ENCODE results near the gene HDAC4.

Gene HDAC4

DNA sequence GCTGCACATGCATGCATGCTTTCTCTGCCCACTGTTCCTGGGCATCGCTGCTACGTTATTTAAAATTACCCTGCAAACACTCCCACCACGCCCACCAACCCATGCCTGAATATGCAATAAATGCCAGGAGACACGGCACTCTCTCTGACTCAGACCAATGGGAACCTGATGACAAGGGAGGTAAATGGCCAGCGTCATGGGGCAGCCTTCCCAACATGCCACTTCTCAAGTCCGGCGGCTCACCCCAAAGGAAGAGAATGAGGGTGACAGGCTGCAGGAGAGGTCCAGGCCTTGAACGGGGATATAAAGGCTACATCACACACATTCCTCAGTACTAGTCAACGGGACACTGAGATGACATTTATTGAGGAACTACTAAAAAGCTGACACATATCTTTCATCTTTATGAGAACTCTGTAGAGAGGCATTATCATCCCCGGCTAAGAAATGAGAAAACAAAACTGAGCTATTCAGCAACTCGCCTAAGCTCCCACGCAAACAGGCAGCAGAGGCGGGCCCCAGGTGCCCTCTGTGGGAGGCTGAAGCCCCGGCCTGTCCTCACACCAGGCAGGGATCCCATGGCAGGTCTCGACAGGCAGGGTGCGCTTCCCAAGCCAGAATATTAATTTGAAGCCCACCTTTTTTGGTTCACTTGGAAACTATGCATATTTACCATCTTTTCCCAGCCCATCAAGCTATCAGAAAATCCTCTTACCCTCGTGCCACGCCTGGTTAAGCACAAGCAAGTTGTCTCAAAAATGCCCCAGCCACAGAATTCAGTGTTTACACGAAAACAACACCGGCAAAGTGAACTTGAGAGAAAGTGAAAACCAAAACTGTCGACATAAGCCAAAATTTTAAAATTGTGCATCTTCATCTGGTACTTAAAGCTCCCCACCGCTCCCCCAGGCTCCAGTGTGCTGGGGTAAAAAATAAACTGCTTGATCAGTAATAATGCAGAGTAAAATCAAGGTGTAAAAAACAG, 166.3 kb downstream of the HDAC4 start:
- DNase-seq (ENCODE audit: low read depth) = no peak

DNA sequence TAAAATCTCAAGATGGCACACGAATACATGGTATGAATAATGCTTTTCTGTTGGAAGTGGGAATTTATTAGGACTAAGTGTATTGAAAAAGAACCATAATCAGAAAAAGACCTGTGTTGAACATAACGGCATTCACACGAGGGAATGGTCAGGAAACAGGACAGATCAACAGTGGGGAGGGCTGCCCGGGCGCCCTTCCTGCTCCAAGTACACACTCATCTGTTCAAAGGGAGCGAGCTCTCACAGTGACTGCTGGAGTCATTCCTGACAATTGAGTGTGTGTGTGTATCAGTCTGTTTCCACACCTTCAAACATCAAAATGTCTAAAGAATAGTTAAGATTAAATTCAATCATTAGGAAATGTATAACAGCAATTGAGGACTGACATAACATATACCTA, 167.2 kb downstream of the HDAC4 start:
- DNase-seq (ENCODE audit: low read depth) = no peak

DNA sequence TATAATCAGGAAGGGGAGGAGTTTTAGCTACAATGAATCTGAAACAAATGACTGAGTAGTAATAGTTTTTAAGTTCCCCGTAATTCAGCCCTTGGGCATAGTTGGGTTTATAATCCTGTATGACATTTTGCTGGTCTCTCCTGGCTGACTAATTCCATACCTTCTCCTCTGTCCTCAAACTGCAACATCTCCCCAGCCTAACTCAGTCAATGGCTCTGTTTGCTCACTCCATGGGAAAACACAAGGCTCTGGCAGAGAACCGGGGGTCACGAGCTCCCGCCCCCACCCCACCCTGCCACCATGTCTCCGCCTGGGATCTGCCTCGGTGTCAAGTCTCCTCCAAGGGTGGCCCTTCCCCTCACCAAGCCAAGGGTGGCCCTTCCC, 168.6 kb downstream of the HDAC4 start:
- DNase-seq (ENCODE audit: low read depth) = no peak

DNA sequence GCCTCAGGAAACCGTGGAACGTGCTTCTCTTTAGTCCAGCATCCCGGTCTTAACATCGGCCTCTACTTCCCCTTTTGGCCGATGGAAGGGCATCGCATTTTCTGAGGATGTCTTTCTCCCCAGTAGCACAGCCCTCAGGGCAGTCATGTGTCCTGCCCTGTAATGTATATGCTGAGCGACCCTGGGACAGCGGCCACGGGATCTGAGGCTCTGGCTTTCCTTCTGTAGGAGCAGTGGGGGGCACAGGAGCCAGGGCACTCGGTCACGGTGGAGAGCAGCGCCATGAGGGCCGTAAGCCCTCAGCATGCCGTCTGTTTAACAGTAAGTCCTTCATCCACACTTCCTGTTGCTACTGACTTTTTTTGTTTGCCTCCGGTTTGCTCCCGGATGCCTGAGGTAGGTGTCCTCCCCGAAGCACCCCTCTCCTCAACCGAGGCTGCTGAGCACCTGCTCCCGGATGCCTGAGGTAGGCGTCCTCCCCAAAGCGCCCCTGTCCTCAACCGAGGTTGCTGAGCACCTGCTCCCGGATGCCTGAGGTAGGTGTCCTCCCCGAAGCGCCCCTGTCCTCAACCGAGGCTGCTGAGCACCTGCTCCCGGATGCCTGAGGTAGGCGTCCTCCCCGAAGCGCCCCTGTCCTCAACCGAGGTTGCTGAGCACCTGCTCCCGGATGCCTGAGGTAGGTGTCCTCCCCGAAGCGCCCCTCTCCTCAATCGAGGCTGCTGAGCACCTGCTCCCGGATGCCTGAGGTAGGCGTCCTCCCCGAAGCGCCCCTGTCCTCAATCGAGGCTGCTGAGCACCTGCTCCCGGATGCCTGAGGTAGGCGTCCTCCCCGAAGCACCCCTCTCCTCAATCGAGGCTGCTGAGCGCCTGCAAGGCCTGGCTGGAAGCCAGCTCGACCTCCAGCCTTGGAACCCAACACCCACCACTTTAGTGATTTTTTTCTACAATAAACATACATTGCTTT, 169.3 kb downstream of the HDAC4 start:
- no peak for DNase-seq (ENCODE audit: low read depth)

DNA sequence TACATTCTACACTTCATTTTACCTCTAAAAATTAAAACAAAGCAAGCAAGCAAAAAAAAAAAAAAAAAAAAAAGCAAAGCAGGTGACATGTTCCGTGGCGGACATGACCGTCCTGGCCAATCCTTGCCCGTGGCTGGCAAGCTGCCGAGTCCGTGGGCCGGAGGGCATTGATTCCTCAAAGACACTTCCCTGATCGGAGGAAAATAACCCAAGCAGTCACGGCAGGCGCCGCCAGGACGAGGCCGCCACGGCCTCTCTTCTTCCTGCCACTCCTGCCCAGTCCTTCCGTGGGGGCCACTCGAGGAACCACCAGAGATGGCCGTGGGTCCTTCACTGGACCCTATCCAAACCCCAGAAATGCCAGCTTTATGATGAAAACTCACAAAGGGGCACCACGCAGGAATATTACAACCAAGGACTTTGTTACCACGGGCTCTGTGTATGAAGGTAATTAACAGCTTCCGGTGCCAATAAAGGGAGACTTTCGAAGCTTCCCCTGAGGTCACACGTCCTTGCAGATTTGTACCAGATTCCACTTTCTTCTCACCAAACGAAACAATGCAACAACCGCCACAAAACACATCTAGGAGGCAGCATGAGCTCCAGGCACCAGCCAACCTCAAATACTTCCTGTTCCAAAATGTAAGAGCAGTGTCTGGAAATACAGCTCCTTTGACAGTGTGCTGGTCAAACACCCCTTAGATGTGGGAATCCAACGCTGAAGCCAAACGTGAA, 170.3 kb downstream of the HDAC4 start:
- DNase-seq (ENCODE audit: low read depth) = no peak

DNA sequence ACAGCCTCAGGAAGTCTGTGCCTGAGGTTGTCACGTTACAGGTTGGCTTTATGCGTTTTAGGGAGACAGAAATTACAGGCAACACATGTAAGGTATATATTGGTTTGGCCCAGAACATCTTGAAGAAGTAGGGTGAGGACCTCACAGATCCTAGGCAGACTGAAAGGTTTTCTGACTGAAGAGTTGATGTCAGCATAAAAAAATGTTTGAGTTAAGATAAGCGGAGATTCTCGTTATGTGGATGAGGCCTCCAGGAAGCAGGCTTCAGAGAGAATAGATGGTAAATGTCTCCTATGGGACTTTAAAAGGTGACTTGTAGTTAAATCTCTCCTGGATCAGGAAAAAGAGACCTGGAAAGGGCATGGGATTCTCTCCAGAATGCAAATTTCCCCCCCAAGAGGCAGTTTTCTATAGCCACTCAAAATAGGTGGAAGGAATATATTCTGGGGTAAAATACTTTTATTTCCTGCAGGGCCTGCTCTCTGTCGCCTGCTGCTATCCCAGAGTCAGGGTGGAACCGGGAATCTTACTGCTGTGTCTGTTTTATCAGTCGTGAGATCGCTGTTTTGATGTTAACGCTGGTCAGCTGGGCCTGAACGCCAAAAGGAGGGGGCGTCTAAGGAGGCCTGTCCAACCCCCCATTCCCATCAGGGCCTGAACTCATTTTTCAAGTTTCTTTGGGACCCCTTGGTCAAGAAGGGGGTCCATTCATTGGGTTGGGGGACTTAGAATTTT, 171.1 kb downstream of the HDAC4 start:
- no peak for DNase-seq (ENCODE audit: low read depth)

DNA sequence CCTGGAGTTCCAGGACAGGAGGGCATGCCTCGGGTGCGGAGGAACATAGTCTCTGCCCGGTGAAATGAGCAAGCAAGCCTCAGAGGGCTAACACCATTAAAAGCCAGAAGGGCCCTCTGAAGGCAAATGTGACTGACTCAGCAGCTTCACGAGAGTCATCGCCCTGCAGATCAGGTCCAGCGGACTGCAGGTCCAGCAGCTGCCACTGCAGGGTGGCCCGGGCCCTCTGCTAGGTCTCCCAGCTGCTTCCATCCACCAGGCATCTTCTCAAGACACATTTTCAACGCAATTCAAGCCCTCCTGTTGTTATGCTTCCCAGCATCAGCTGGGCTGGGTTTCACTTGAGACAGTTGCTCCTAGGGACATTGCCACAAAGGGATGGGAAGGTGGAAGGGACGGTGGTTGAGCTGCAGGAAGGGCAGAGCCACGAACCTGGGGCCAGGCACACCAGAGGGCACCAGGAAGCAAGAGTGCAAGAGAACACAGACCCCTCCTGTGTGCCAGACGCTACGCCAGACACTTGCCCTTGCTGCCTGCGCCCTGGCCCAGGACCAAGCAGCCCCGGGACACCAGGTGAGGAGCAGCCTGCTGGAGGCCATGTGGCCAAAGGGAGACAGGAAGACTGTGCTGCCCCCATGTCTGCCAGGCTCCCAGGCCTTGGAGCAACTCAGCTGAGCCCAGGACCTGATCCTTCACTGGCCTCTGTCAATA, 173.0 kb downstream of the HDAC4 start:
- DNase-seq (ENCODE audit: low read depth) = no peak

DNA sequence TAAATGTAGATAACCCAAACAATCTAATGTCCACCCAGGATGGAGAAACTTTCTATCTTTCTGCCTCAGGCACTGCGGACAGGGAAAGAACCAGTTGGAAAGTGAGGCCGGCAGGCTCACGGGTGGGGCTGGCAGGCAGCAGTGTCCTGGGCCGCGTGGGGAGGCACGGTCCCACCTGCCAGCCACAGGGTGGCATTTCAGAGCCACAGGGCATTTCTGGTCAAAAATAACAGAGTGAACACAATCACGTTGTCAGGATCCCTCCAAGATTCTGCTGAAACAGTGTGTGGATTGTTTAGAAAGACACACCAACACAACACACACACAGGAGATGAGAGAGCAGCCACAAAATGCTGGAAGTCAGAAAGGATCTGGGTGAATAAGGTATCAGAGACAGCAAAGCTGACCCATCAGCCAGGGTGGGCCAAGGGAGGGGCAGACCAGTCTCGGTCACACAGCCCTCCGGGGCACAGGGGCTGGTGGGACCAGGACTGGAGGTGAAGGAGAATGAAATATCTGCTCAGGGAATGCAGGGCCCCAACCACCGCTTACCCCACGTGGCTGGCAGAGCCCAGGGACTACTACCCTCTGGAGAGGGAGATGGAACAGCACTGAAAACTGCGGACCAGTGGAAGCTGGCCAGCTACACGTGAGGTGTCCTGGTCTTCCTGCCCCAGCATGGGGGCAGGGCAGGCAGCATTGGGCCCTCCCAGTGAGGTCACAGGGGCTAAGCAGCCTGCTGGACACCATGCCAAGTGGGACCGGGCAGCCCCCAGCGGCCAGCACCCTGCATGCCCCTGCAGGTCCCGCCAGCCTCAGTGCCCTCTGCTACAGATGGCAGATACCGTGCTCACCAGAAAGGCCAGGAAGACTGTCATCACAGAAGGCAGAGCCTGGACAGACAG, 173.9 kb downstream of the HDAC4 start:
- DNase-seq (ENCODE audit: low read depth) = no peak

DNA sequence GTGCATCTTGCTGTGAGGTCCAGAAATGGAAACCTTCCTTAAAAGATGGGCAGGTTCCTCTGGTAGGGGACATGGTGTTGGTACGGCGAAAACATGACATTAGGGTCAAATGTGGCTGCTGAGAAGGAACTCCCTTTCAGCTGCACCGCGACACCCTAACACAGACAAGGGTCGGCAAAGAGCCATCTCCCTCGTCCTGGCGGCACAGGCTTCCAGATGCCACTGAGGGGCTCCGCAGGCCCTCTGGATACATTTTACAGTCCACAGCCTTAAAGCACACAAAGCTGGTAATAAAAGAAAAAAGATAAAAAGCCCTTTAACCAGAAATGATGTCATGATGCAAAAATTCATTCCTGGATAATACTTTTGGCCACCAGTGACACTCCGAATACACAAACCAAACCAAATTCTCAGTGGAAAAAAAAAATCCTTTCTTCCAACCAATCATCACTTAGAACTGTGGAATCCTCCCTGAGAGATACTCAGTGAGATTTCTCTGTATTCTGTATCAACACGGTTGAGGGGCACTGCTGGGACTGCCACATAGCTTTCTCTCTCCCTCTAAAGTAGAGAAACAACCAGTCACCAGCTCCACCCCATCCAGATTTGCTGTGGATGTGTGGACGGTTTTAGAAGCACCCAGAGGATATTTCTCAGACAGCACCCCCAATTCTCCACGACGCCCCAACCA, 174.8 kb downstream of the HDAC4 start:
- no peak for DNase-seq (ENCODE audit: low read depth)

DNA sequence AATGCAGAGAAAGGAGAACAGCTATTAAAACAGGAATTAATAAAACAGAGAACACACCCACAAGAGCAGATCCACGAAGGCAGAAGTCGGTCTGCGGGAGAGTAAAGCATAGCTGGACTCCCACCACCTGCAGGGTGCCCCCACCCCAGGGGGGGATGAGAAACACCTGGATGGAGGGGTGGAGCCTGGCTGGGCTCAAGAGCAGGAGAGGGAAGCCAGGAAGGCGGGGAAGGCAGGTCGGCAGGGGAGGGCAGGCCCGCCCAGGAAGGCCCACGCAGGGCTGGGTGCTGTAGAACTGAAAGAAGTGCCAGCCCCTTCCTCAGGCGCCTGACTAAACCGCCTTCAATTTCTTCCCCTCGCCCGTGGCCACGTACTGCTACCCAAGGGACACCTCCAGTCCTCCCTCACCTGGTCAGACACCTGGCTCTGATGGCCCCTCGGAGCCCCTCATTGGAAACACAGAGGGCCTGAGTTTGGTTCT, 175.4 kb downstream of the HDAC4 start:
- no peak for DNase-seq (ENCODE audit: low read depth)

DNA sequence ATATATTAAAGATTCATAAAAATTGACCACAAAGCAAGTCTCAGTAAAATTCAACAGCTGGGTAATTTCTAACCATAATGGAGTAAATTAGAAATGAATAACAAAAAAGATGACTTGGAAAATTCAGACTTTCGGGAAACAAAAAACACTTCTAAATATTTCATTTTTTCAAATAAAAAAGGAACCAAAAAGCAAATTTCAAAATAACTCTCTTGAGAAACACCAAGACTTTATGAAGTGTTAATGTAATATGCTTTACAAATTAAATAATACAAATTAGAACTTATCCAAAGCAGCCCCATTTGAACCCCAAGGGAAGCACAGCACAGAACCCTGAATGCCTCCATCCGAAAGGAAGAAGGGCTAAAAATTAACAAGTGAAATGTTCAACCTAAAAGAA, 175.9 kb downstream of the HDAC4 start:
- DNase-seq (ENCODE audit: low read depth) = no peak

DNA sequence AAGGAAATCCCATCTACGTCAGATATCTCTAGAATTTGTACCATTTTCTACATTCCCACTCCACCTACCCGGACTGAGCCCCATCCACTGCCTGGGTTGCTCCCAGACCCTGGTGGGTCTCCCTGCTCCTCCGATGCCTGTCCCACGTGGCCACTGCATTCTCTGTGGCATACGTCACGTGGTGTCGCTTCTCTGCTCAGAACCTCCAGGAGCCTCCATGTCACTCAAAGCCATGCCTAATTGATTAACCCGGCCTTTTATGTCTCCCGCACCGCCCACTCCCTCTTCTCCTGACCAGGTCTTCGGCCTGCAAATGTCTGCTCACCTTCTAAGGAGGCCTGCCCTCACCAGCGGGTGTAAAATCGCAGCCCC, 176.6 kb downstream of the HDAC4 start:
- no peak for DNase-seq (ENCODE audit: low read depth)

DNA sequence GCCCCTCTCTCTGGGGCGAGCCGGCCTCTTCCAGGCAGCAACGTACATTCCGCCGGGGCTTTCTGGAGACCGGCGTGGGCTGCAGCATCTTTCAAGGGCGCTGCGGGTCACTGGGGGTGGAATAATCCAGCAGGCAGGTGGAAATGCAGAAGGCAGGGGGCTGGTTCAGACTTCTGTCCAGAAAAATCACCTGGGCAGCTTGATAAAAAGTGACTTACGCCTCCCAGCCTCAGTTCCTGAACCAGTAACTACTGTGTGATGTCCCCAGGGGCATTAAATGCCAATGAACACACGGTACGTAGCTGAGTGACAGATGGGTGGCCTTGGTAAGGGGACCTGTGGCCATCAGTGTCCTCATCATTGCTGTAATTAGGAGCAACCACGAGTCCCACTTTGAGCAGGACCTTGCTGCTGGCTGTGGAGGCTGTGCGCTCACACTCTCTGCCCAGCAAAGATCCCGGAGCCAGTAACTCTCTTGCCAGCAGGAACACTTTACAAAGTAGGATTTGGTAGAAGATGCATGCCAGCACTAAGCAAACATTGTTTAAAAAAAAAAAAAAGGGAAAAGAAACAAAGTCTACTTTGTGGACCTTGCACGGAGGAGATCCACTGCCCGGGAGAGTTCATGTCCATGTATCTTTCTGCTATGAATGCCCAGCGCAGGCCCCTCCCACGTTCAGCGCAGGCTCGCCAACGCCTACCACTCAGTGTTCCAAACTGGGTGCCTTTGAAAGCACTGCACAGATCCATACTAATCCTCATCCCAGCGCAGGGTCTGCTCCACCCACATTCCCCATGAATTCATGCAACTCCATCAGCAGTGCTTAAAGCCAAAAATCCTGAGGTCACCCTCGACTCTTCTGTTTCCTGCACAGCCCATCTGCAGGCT, 177.3 kb downstream of the HDAC4 start:
- no peak for DNase-seq (ENCODE audit: low read depth)

DNA sequence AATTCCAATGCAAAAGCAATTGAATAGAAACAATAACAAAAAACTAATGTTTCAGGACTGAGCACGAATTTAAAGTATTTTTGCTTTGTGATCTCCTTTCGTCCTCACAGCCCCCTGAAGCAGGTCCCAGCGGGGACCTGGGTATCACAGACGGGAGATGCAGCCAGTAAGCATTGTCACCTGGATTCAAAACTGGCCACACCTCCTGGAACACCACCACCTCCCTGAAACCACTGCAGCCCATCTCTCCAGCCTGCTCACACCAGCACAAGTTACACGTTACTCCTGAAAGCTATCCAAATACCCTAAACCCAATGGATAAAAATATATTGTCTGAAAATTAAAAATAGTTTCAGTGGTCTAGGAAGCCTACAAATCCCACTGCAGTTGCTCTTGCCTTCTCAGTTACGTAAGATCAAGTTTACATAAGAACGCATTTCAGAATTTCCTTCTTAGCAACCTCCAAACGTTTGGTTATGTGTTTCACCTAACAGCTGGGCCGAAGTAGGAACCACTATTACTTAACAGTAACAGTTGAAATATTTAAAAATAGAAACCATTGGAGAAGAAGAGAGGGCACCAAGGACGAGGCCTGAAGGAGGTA, 178.0 kb downstream of the HDAC4 start:
- no peak for DNase-seq (ENCODE audit: low read depth)

DNA sequence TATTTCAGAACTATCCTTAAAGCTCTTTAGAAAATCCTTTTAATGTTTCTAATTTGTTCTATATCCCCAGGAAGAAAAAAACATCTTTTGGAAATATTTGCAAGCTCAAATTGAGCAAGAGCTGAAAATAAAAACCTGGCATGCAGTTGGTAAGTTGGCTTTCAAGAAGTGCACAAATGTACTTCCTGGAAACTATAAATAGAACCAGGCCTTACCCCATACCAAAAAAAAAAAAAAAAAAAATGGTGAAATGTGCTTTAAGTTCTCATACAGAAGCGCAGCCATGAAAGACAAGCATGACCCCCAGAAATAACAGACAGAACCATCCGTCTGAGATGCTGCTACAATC, 178.5 kb downstream of the HDAC4 start:
- no peak for DNase-seq (ENCODE audit: low read depth)

DNA sequence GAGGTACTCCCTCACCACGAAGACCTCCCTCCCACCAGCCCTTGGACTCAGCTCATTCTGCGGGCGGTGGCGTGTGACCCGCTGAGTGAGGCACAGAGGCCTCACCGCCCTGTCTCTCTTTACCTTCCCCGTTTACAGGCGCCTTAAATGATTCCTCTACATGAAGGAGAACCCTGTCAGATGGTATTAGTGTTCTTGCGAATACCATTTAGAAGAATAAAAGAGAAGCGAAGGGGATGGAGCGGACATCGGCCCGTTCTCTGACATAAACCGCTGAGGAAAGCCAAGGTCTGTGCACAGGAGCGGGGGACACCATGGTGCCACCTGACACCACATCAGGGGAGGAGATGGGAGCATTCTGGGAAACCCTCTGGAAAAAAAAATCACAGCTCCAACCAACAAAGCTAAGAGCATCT, 179.8 kb downstream of the HDAC4 start:
- DNase-seq (ENCODE audit: low read depth) = no peak

DNA sequence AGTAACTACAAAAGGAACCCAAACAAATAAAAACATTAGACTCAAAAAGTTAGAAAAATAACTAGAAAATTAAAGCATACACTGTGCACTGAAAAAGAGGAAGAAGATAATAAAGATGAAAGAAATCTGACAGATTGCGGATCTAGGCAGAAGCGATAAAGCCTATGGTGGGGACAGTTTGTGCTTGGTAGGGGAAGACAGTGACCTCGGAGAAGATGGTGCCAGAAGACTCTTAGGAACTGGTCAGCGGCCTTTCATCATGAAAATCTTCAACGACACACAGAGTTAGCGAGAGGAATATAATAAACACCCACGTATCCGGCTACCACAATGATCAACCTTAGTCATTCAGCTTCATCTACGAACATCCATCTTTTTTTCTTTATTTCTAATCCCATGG, 180.5 kb downstream of the HDAC4 start:
- no peak for DNase-seq (ENCODE audit: low read depth)
